ENCODE measurements around the gene GLCCI1. TPM values are rescaled to one million over a fixed set of nuclear protein-coding genes. Genes with fewer than 3 reads are reported as not detected.

The GLCCI1 gene
- total and polyA plus RNA-seq, 2 of the 13 experiments (the other 11 are each of a cell fraction or from before 2014, with no cell fraction given) = 1.3 to 1.7 TPM

- no peak for TF ChIP-seq ZNF512B (CRISPR knock-in tag; IDR thresholded peaks at IDR 0.05; ENCODE audit: borderline replicate concordance)
Measured at GRCh38 chr7:8120390-8121058, 151.9 kb downstream of the GLCCI1 start (continued).

DNA sequence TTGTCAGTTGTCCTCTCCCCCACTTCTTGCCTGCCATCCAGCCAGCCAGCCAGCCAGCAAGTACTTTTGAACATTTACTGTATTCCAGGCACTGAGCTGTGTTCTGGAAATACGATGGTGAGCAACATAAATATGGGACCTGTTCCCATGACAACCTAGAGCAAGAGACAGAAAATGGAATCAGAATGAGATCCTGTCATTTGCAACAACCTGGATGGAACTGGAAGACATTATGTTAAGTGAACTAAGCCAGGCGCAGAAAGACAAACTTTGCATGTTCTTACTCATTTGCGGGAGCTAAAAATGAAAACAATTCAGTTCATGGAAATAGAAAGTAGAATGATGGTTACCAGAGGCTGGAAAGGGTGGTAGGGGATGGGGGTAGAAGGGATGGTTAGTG, 152.6 kb downstream of the GLCCI1 start:
- TF ChIP-seq RFX1 (IDR thresholded peaks at IDR 0.05) (peak; percentile 19; the same call in 1 of the 2 replicates), ZNF883 (CRISPR knock-in tag; IDR thresholded peaks at IDR 0.05; ENCODE audit: not compliant biosample characterization) (no peak)
- in situ Hi-C loops (cut with HindIII; ENCODE audit: extremely low pct_ligation_motif_present, low pct_unique_long_range_greater_than_20kb) (no loop called here), intact Hi-C loops (cut with micrococcal nuclease; ENCODE audit: unreplicated experiment) (no loop called here)
- Histone ChIP-seq H3K9ac (ENCODE audit: insufficient read depth, low read depth, low read length) (no peak overlapping the region), H2AFZ (ENCODE audit: low read length) (no peak overlapping the region), H3K4me2 (ENCODE audit: low read depth, low read length) (no peak overlapping the region), H3K4me1 (ENCODE audit: insufficient read depth, low read length) (peaks cover 7% of the 10 kb centered on the region), H3K79me2 (ENCODE audit: insufficient read depth, low read length) (no peaks in the 10 kb centered on the region), H4K20me1 (ENCODE audit: insufficient read depth, low read length) (no peaks in the 10 kb centered on the region), H3K27me3 (ENCODE audit: control insufficient read depth in 1 of 2, insufficient read depth in 2 of 2, low read length in 2 of 2) (no peaks in the 10 kb centered on the region; a peak in 1 of 5 replicates), H3K36me3 (replicated peaks in 1 of 2; ENCODE audit: control insufficient read depth in 1 of 2, insufficient read depth in 2 of 2, low read length in 2 of 2) (no peaks in the 10 kb centered on the region), H3K27ac (ENCODE audit: extremely low read length, insufficient read depth, low read length) (no peak overlapping the region), H3K4me3 (replicated peaks in 1 of 3; ENCODE audit: insufficient read depth in 1 of 3, low read depth in 2 of 3, low read length in 3 of 3) (no peak overlapping the region), H3K9me3 (ENCODE audit: low read length) (no peaks in the 10 kb centered on the region)
- DNase-seq (ENCODE audit: low spot score) (no peak), ATAC-seq (no peak), FAIRE-seq (no peak)
- CTCF ChIA-PET (ENCODE audit: low intra/inter-chr PET ratio, low total read pairs) = no interaction called here
- WGBS (ENCODE audit: low lambda C conversion rate) = 82% methylated on average over 3 of the region's 3 CpGs
- no TSS peak for BruUV-seq (replicated peaks)
- POLR2A ChIA-PET = no interaction called here
